NCI-H526 treated with DMSO at 0.1 percent for 48 hours (cell line): Measurements from ENCODE around the gene GHRL.

Source experiments
- DNase-seq: peaks from one replicate; lab custom pipeline; 2025; lab: John Stamatoyannopoulos, UW

GHRL gene

DNA sequence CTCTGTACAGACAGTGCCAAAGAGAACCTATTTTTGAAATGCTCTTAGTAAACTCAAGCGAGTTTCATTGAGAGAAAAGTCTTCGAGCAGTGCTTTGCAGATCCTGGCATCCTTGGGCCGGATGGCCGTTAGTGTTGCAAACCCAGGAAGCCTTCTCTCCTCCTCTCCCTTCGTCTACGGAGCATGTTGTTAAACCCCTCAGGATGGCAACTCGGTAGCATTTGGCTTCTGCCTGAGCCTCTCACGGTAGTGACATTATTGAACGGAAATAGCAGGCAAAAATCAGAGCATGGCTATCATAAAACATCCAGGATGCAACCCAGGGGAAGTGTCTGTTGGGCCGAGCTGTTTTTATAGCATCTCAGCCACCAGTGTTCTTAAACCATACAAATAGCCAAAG is 34.8 kb upstream of the GHRL start:
- DNase-seq: no peak

DNA sequence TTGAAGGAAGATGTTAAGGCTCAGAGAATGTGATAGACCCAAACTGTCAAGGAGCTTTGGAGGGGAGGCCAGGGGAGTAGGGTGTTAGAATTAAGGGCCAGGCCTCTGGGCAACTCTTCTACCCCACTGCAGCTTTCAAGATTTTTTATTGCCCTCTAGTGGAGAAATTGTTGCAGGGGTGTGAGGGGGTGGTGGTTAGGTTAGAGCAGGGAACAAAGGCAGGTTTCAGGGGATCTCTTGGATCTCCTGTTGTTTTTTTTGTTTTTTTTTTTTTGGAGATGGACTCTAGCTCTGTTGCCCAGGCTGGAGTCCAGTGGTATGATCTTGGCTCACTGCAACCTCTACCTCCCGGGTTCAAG is 29.6 kb upstream of the GHRL start:
- no peak for DNase-seq

DNA sequence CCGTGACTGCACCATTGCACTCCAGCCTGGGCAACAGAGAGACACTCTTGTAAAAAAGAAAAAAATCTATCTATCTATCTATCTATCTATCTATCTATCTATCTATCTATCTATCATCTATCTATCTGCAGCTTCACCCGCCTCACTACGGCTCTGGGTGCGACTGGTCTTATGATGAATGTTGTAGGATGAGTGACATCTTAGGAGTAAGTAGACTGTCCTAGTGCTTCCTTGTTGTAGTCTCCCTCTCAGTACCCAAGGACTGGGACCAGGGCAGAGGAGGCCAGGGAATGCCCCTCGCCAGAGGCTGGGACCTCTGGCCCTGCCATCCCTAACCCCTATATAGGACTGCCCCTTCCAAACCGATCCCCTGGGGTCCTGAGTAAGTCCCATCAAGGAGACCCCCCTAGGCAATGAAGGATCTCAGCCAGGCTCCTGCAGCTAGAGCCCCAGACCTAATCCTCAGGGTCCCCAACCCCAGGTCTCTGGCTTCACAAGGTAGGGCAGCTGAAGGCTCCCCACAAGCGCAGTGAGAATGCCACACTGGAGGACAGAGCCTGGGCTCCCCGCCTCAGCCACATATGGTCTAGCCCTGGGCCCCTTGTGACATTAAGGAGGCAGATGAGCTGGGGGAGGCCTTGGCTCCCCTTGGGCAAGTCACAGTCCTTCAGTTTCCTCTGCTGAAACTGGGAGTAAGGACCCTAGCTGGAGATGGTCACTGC is 29.0 kb upstream of the GHRL start:
- DNase-seq: no peak

DNA sequence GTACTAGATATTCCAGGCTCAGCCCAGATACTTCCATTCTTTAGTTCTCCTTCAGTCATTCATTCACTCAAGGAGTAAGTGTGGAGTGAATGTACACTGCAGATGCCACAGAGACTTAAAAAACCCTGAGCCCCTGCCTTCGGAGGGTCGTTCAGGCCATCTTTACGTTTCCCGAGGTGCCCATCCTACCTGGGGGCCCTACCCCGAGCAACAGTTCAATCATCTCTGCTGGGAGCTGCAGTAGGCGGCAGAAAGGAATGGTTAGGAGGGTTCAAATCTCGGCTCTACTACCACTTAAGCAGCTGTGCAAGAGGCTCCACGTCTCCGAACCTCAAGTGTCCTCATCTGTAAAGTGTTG is 27.6 kb upstream of the GHRL start:
- DNase-seq: no peak

DNA sequence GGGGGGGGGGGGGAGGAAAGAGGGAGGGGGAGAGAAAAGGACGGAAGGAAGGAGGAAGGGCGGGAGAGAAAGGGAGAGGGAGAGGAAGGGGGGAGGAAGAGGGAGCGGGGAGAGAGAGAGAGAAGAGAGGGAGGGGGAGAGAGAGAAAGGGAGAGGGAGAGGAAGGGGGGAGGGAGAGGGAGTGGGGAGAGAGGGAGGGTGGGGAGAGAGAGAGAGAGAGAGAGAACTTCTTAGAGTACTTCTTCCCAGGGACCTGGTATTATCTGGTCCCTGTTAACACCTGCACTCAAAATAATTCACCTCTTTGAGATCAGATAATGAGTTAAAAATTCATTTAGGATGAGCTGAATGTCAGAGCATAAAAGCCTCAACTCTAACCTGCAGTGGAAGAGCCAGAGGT is 27.1 kb upstream of the GHRL start:
- no peak for DNase-seq

DNA sequence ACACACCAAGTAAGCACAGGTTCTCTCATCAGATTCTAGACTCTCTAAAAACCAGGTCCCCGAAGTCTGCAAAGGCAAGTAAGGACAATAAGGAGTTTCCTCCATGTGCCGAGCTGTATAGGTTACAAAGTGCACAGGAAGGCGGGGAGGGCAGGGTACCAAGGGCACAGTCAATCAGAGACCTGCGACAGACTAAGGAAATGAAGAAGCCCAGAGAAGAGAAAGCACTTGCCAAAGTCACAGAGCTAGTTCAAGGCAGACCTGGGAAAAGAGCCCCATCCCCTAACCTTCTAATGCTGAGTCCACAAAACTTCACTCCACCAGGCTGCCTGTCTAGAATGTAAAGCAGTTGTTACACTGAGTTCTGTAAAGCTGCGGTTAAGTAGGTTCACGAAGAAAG is 26.5 kb upstream of the GHRL start:
- no peak for DNase-seq

DNA sequence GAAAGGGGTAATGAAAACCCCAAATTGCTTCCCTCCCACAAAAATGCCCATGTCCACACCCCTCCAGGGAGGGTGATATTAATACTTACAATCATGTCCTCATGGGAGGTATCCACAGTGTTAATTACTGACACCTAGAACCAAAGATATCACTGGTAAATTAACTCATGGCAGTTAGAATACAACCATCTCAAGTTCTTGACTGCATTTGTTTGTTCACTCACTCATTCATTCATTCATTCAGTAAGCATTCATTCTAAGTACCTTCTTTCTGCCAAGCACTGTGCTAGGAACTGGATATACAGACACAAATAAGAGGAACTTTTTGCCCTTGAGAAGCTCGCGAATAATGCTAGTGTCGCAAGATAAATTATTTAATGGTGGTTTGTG is 25.2 kb upstream of the GHRL start:
- no peak for DNase-seq

DNA sequence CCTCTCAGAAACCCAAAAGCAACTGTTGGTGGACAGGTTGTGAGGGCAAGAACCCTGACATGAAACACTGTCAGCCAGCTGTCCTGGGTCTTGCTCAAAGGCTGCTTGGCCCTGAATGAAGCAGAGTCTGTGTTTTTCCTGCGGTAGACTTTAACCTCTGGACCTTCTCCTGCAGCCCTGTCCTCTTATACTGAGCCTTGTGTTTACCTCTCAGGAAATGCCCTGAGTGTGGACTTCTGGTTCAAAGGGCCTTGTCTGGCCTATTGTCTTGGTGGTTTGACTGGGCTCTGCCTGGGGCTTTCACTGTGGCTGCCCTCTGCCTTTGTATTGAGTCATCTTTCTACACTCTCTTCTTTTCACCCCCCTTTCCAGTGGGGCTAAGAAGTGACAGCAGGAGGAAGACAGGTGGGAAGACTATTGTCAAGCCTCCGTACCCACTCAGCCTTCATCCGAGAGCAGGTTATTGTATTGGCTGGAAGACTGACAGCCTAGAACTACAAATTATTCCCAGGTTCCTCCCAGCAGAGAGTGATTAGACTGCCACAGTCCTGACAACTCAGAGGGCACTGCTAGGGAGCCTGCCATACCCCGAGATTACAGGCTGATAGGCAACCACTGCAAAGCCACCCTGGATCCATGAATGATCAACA is 24.7 kb upstream of the GHRL start:
- no peak for DNase-seq

DNA sequence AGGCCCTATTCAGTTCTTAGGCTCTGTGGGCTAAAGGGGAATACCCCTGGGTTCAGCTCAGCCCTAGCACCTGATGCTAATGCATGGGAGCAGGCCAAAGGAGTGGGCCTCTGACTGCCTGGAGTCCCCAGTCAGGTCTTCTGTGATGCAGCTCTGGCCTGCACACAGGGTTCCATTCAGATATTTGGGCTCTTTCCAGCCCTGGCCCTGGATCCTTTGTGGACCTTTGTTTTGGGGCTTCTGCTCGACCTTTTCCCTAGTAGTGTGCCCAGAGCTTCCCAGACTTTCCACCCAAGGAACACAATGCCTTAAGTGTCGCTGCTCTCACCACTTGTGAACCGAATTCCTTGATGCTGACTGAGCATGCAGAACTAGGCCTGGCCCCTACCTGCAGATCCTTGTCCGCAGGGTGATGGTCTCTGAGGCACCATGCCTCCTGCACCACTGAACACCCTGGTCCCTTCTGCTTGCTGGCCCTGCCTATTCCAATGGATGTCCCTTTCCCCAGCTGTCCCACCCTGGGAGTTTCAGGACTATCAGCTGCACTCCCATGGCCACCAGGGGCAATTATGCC is 23.1 kb upstream of the GHRL start:
- no peak for DNase-seq

DNA sequence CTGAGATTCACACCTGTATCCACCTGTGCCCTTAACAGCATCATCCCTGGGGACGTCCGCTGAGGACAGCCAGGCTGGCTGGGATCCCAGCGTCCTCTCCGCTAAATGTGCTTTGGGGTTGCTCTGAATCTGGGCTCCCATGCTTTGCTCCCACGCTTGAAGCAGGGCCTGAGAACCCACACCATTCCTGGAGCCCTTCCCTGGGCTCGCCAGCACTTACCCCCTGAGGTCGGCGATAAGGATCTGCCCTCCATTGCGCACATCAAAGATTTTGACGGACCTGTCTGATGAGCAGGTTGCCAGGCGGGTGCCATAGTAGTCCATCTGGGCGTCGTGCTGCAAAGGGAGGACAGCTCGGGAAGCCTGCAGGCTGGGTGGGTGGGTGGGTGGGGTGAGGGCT is 22.4 kb upstream of the GHRL start:
- no peak for DNase-seq

DNA sequence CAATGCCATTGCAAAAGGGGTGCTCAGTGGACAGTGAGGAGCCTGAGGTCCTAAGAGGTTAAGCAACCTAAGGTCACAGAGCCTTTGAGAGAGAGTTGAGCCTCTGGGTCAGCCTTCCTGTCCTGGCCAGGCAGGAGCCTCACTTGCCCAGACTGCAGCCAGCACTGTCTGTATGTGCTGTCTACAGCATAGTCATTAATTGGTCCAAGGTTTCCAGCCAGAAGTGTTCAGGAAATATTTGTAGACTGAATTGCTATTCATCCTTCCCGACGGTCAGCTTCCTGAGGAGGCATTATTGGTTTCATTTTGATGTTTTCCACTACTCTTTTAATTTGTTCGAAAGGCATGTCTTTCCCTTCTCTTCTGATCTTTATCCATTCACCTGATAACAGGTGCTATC is 20.1 kb upstream of the GHRL start:
- DNase-seq: no peak

DNA sequence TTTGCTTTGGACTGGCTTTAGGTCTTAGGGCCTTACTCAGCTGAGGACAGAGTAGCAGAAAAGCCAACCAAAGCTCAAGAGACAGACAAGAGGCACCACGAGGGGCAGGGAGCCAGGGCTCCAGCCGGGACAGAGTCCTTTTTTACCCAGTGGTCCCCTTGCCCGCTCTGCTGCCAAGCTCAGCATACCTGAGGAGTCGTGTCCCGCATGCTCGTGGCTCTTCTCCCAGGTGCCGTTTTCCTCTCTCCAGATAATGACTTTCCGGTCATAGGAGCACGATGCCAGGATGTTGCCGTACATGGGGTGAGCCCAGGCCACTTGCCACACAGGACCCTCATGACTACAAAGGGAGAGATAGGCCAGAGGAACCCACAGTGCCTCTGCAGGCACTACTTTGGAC is 19.6 kb upstream of the GHRL start:
- DNase-seq: no peak

DNA sequence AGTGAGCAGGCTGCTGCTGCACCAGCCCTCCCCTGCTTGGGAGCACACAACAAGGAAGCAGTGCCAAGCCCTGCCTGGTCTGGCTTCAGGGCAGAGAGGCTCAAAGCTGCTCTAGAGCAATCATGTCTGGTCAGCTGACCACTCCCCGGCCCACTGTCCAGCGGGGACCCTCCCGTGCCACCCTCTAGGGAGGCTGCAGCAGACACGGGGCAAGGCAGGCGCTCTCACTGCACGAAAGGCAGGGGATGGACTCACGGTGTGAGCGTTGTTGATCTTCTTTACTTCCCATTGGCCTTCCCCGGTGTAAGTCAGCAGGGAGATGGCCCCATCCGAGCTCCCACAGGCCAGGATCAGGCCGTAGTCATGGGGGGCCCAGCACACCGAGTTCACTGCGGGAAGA is 19.0 kb upstream of the GHRL start:
- DNase-seq: no peak

DNA sequence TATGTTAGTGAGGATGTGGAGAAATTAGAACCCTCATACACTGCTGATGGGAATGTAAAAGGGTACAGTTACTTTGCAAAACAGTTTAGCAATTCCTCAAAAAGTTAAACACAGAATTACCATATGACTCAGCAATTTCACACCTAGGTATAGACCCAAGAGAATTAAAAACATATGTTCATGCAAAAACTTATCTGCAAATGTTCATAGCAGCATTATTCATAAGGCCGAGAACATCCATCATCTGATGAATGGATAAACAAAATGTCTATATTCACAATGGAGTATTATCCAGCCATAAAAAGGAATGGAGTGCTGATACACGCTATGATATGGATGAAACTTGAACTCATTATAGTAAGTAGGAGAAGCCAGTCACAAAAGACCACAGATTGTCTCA is 17.8 kb upstream of the GHRL start:
- DNase-seq: no peak

DNA sequence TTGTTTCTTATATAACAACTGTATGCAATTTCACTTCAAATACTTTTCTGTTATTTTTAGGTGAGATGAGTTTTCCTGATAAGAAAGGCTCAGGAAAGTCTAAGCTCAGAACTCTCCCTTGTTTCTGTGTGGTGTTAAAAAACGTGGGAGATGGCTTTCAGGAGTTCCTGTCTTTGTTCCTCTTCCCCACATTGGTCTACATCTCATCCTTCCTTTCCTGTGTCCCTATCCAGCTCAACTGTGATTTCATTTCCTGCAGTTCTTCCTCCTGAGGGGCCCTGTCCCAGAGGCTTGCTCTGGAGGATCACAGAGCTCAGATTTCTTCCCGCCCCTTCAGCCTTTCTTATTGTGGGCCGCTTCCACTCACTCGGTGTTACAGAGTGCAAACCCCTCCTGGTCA is 17.0 kb upstream of the GHRL start:
- DNase-seq: no peak

DNA sequence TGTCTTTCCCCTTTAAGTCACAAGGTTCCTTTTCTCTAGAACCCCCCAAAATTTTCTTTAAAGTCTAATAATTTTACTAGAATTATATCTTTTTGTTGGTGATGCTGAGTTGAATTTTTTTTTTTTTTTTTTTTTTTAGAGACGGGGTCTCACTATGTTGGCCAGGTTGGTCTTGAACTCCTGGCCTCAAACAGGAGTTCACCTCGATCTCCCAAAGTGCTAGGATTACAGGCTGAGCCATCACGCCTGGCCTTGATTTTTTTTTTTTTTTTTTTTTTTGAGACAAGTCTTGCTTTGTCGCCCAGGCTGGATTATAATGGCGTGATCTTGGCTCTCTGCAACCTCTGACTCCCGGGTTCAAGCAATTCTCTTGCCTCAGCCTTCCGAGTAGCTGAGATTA is 15.9 kb upstream of the GHRL start:
- DNase-seq: no peak

DNA sequence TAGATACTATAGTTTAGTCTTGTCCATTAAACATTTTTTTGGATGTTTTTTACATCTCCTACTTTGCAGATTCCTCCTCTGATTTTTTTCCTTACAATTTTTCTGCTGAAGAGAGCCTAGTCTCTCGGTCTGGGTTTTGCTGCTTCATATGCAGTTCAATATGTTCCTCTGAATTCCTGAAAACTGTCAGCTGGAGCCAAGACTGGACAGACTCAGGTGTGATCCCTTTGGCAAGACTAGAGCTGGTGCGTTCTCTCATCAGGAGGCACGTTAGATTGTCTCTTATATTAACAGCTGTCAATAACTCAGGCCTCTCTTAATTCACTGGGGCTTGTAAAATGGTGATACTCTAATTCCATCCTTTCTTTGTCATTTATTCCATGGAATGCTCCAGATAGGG is 13.4 kb upstream of the GHRL start:
- no peak for DNase-seq

DNA sequence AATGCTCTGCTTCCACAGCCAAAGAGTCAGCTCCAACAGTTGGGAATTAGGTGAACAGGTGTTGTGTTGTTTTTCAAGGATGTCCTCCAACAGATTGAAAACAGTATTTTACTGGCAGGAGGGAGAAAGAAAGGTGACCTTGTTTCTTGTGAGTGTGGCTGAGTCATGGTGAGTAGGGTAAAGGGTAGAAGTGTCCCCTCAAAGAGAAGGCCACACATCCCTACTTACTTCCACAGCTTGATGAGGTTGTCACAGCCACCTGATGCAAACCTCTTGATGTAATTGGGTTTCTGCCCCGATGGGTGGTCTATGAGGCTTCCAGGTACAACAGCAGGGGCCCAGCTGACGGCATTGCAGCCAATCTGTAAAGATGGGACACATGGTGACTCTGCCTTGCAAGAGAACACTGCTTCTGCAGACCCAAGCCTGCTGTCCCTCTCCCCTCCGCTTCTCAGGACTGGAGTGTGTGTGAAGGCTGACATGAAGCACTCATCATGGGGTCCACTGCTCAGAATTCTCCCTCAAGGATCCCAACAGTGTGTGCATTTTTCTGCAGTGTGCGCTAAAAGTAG is 12.7 kb upstream of the GHRL start:
- DNase-seq: no peak

DNA sequence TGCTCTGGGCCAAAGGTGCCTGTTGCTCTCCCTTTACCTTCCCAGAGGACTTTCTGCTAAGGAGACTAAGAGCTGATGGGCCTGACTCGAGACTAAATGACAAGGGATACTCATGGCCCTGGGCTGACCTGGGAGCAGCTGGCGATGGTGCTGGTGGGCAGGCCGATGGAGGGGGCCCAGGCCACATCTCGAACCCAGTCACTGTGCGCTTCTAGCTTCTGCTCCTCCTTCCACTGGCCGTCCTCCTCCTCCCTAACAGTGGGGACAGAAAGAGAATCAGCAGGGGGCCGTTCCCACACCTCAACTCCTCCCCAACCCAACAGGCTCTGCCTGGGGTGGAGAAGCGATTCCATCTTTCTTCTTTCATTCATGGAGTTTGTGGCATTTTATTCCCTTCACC is 12.2 kb upstream of the GHRL start:
- DNase-seq: no peak

DNA sequence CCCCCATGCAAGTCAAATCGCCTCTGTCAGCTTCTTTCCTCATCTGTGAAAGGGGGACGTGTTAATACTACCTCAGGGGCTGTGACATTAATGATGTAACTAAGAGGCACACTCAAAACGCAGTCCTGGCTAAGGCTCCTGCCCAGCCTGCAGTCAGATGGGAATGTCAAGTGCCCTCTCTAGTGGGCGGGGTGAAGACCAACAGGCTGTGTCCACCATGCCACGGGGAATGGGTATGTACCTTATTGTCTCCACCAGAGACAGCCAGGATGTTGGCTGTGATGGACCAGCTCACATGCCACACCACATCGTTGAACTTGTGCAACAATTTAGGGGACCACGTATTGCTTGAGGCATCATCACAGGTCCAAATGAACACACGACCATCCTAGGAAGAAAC is 11.0 kb upstream of the GHRL start:
- DNase-seq: no peak

DNA sequence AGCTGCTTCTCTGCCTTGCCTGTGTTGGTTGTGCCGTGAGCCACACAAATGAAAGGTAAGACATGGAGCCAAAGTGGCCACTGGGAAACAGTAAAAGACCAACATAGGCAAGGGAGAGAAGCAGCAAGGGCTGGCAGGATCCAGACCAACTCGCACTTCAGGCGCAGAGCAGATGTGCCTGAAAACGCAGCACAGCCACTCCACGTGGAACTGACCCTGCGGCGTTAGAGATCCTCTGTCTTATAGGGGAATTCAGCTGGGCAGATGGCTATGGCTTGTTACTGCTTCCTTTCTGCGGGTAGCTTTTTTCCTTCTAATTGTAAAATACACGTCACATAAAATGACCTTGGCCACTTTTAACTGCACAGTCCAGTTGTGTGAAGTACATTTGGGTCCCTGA is 10.4 kb upstream of the GHRL start:
- DNase-seq: no peak

DNA sequence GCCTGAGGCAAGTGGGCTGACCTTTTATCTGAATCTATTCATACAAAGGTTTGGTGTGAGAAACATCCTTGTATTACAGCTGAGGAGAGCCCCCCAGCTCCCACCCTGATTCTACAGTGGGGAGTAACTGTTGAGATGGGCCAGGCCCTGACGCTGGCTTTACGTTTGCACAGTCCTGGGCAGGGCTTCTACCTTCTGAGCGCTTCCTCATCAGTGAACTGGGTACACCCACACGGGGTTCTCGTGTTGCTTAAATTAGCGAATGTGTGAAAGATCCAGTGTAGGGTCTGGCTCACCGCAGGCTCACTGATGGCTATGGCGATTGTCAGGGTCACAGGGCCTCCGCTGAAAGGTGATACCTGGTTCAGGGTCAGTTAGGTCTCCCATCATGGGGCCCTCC is 7.3 kb upstream of the GHRL start:
- DNase-seq: no peak

DNA sequence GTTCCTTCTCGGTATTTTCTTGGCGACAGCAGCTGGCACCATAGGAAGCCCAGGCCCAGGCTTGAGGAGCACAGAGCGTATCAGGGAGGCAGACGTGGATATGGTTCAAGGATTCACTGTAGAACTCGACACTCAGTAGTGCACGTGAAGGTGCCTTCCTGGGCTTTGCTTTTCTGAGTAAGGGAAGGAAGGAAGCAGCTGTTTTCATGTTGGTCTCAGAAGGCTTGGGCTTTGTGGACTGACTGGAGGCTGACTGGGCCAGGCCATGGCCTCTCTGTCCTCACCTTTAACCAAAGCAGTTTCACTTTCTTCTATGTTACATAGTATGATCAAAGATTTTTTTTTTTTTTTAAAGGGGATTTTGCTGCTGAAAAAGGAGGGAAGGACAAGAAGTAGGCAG is 6.9 kb upstream of the GHRL start:
- no peak for DNase-seq

DNA sequence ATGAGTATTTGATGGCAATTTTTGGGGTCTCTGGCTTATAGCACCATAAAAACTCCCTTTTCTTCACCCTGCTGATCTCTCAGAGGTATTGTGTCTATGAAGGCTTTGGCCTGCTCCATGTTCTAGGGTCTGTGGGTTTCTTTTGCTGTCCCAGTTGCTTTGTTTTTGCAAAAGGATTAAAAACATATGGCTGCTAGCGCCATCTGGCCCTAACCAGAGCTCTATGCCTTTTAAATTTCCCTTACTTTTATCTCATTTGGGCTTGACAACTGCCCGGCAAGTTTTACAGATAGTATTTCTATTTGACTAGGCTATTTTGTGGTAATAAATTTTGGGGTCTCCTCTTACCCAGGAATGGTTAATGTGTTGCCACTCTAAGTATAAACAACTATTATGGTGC is 6.4 kb upstream of the GHRL start:
- no peak for DNase-seq
